KMS-11 (cell line): Measurements from ENCODE around the gene DENND2D.
"Not testable (repeated sequence)": the region's sequence is repeated elsewhere in the genome, so short reads cannot be mapped to it uniquely, and the experiment has no call there.

ENCODE experiments used
- H2AFZ ChIP-seq: fragments of 200-600 bp; sonication (generic); 2 replicates; pipeline ENCODE4 v1.6.1; 2016; ENCODE audit warnings: antibody characterized with exemption, mixed run types, low read depth
- H3K27ac ChIP-seq: fragments of 200-600 bp; sonication (generic); 2 replicates; pipeline ENCODE4 v1.6.1; 2016; ENCODE audit warnings: mild to moderate bottlenecking, mixed run types
- H3K27me3 ChIP-seq: fragments of 200-600 bp; sonication (generic); 2 replicates; pipeline ENCODE4 v1.6.1; 2017; ENCODE audit warnings: mild to moderate bottlenecking, low read depth, mixed run types, moderate library complexity; ENCODE audit not compliant: insufficient read depth
- H3K36me3 ChIP-seq: fragments of 200-600 bp; sonication (generic); 2 replicates; pipeline ENCODE4 v1.6.1; 2017; ENCODE audit warnings: mild to moderate bottlenecking, mixed run types; ENCODE audit not compliant: insufficient read depth
- H3K4me1 ChIP-seq: fragments of 200-600 bp; sonication (generic); 2 replicates; pipeline ENCODE4 v1.6.1; 2016; ENCODE audit warnings: mild to moderate bottlenecking, low read depth, mixed run types; ENCODE audit not compliant: poor library complexity, severe bottlenecking
- H3K4me2 ChIP-seq: fragments of 200-600 bp; sonication (generic); 2 replicates; pipeline ENCODE4 v1.7.0; 2016; ENCODE audit warnings: mild to moderate bottlenecking, mixed run types
- H3K4me3 ChIP-seq: fragments of 200-600 bp; sonication (generic); IDR thresholded peaks from 2 replicates; pipeline ENCODE4 v1.6.1; 2017; ENCODE audit warnings: low read depth, low read length, mixed read lengths; ENCODE audit not compliant: insufficient read depth
- H3K79me2 ChIP-seq: fragments of 200-600 bp; sonication (generic); 2 replicates; pipeline ENCODE4 v1.6.1; 2016; ENCODE audit warnings: low read depth, mixed run types; ENCODE audit not compliant: insufficient read depth
- H3K9ac ChIP-seq: fragments of 200-600 bp; sonication (generic); 2 replicates; pipeline ENCODE4 v1.6.1; 2016; ENCODE audit warnings: mild to moderate bottlenecking, mixed run types
- H4K20me1 ChIP-seq: fragments of 200-600 bp; sonication (generic); 2 replicates; pipeline ENCODE4 v1.6.1; 2016; ENCODE audit warnings: mild to moderate bottlenecking, mixed run types; ENCODE audit not compliant: insufficient read depth
- TF ChIP-seq, protein P1 (sequence below): fragments of 200-600 bp; sonication (generic); conservative IDR thresholded peaks from 2 replicates; pipeline ENCODE4 v1.6.1; 2017; ENCODE audit warnings: low read depth, mild to moderate bottlenecking, antibody characterized with exemption, low read length, moderate library complexity, mixed read lengths

DENND2D gene

DNA sequence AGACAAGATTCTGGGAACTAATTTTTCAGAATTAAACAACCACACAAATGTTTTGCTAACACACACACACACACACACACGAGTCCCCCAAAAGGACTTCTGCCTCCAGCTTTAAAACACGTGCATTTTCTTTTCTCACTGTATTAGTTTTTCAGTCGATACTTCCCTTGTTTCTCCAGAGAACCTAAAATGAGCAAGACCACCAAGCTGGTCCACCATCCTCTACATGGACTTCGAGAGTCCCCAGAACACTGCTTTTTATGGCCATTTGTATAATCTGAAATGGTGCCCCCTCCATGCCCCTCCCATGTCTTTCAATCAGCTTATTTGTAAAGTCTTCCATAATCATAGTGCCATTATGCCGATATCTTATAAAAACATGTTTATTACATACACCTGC lies 16.3 kb upstream of the DENND2D start:
- no peaks in the 10 kb centered on the region for H4K20me1 ChIP-seq
- no peak overlapping the region; the same call in 1 of the 2 replicates for H3K4me2 ChIP-seq
- no peak overlapping the region for H3K9ac ChIP-seq
- TF ChIP-seq, protein P1, sequence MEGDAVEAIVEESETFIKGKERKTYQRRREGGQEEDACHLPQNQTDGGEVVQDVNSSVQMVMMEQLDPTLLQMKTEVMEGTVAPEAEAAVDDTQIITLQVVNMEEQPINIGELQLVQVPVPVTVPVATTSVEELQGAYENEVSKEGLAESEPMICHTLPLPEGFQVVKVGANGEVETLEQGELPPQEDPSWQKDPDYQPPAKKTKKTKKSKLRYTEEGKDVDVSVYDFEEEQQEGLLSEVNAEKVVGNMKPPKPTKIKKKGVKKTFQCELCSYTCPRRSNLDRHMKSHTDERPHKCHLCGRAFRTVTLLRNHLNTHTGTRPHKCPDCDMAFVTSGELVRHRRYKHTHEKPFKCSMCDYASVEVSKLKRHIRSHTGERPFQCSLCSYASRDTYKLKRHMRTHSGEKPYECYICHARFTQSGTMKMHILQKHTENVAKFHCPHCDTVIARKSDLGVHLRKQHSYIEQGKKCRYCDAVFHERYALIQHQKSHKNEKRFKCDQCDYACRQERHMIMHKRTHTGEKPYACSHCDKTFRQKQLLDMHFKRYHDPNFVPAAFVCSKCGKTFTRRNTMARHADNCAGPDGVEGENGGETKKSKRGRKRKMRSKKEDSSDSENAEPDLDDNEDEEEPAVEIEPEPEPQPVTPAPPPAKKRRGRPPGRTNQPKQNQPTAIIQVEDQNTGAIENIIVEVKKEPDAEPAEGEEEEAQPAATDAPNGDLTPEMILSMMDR, result no peak
- no peaks in the 10 kb centered on the region for H3K36me3 ChIP-seq
- no peaks in the 10 kb centered on the region for H3K27me3 ChIP-seq
- H3K4me3 ChIP-seq, result no peak overlapping the region
- no peaks in the 10 kb centered on the region for H3K79me2 ChIP-seq
- no peak overlapping the region; the same call in 1 of the 2 replicates for H2AFZ ChIP-seq
- no peak overlapping the region for H3K27ac ChIP-seq
- peaks cover 44% of the 10 kb centered on the region for H3K4me1 ChIP-seq

DNA sequence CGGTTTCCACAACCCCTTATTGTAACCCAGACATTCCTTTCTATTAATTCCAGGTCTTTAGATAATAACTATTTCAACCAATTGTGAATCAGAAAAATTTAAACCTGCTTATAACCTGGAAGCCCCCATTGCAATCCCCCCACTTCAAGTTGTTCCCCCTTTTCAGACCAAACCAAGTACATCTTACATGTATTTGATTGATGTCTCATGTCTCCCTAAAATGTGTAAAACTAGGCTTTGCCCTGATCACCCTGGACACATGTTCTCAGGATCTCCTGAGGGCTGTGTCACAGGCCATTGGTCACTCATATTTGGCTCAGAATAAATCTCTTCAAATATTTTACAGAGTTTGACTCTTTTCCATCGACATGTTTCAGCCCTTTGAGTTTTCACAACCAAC lies 14.8 kb upstream of the DENND2D start:
- not testable (repeated sequence) for H3K9ac ChIP-seq, H3K36me3 ChIP-seq, H3K27me3 ChIP-seq, H3K4me2 ChIP-seq, H2AFZ ChIP-seq, H3K27ac ChIP-seq, H3K4me3 ChIP-seq, H4K20me1 ChIP-seq, H3K79me2 ChIP-seq
- H3K4me1 ChIP-seq, result peaks cover 30% of the 10 kb centered on the region

DNA sequence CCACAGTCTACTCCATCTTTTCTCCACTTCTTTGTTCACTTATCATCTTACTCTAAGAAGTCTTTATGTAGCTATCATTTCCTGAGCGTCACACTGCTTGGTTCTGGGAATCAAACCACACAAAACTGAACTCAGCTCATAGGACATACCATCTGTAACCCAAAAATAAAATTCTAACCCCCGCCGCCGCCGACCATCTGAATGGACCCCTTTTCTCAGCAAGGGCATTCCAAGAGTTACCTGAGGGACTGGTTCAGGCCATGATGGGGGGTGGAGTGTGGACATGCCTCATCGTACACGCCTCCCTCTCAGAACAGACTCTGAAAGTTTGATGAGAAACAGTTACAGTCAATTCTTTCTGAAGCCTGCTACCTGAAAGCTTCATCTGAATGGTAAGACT lies 14.4 kb upstream of the DENND2D start:
- H3K79me2 ChIP-seq, result no peaks in the 10 kb centered on the region
- H3K4me2 ChIP-seq, result no peak overlapping the region
- H3K9ac ChIP-seq, result no peak overlapping the region
- H3K4me1 ChIP-seq, result peaks cover 26% of the 10 kb centered on the region
- no peak overlapping the region for H3K27ac ChIP-seq
- no peak overlapping the region for H2AFZ ChIP-seq
- TF ChIP-seq, protein P1, result no peak
- no peaks in the 10 kb centered on the region for H3K36me3 ChIP-seq
- H4K20me1 ChIP-seq, result no peaks in the 10 kb centered on the region
- H3K27me3 ChIP-seq, result no peaks in the 10 kb centered on the region
- no peak overlapping the region for H3K4me3 ChIP-seq

DNA sequence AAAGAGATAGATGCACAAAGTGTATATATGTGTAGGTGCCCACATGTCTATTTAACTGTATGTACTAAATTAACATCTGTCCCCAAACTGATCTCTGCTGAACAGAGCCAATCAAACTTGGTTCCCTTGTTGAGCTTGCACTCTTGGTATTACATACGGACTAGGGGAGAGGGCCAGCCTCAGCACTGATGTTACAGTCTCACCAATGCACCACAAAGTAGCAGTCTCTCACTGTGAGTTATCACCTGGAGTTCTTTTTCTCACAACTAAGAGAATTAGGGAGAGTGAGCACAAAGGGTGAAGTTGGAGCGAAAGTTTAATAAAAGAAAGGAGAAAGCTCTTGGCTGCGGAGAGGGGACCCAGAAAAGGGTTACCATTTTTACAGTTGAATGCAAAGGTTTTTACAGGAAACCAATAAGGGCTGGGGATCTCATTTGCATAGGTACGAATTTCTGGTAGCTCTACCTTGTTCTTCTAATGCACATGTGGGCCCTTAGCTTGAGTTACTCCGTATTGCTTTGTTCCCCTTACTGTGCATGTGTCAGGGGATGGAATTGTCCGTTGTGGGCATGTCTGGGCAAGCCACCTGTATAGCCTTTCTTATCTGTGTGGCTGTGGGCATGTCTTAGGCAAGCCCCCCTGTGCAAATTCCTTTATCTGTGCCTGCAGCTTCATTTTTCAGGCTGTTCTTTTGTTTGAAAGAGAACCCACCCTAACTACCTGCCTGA lies 13.8 kb upstream of the DENND2D start:
- no peak overlapping the region for H3K4me2 ChIP-seq
- H3K4me3 ChIP-seq, result no peak overlapping the region
- no peak overlapping the region for H3K9ac ChIP-seq
- TF ChIP-seq, protein P1, result no peak
- no peak overlapping the region for H3K27ac ChIP-seq
- H3K4me1 ChIP-seq, result peaks cover 19% of the 10 kb centered on the region
- H3K27me3 ChIP-seq, result no peaks in the 10 kb centered on the region
- H4K20me1 ChIP-seq, result no peaks in the 10 kb centered on the region
- H3K36me3 ChIP-seq, result no peaks in the 10 kb centered on the region
- H3K79me2 ChIP-seq, result no peaks in the 10 kb centered on the region
- H2AFZ ChIP-seq, result no peak overlapping the region

DNA sequence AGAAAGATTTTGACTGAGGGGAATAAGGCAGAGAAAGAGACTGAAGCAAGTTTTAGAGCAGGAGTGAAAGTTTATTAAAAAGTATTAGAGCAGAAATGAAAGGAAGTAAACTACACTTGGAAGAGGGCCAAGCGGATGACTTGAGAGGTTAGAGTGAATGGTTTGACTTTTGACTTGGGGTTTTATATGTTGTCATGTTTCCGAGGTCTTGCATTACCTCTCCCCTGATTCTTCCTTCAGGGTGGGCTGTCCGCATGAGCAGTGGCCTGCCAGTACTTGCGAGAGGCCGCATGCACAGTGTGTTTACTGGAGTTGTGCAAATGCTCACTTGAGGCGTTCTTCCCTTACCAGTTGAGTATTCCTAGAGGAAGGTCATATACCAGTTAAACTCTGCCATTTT lies 13.0 kb upstream of the DENND2D start:
- Histone ChIP-seq H3K4me3 (no peak overlapping the region), H4K20me1 (no peaks in the 10 kb centered on the region), H3K9ac (no peak overlapping the region), H3K79me2 (no peaks in the 10 kb centered on the region), H3K4me2 (no peak overlapping the region), H3K27me3 (no peaks in the 10 kb centered on the region), H2AFZ (no peak overlapping the region), H3K27ac (no peak overlapping the region), H3K36me3 (no peaks in the 10 kb centered on the region), H3K4me1 (peaks cover 16% of the 10 kb centered on the region)
- TF ChIP-seq, protein P1, result no peak
